ENCODE measurements around the gene TECPR2.

- no peak for TF ChIP-seq CTCF (IDR thresholded peaks at IDR 0.05 in 8 of 11, conservative IDR thresholded peaks at IDR 0.05 in 3 of 11)
- no peak for TF ChIP-seq POLR2A (IDR thresholded peaks at IDR 0.05)
Measured at GRCh38 chr14:102508774-102509745, 146.3 kb downstream of the TECPR2 start.

Measured in spleen (tissue), 7 donors.